ENCODE measurements around the gene DZIP1L.
"Not testable (repeated sequence)": the region's sequence is repeated elsewhere in the genome, so short reads cannot be mapped to it uniquely, and the experiment has no call there.

Gene DZIP1L

GRCh38 chr3:138112362-138112761, 3.0 kb downstream of the DZIP1L start:
- no peak for DNase-seq

- no peak for DNase-seq
Measured at GRCh38 chr3:138105598-138105997, 9.8 kb downstream of the DZIP1L start.

- DNase-seq: no peak
Measured at GRCh38 chr3:138103466-138103865, 11.9 kb downstream of the DZIP1L start.

- DNase-seq: not testable (repeated sequence)
Measured at GRCh38 chr3:138101351-138101940, 14.0 kb downstream of the DZIP1L start.

GRCh38 chr3:138099417-138099816, 16.0 kb downstream of the DZIP1L start:
- DNase-seq: no peak

GRCh38 chr3:138097192-138098172, 17.9 kb downstream of the DZIP1L start:
- DNase-seq: no peak

- DNase-seq: no peak
Measured at GRCh38 chr3:138093721-138094120, 21.7 kb downstream of the DZIP1L start.

- no peak for DNase-seq
Measured at GRCh38 chr3:138092023-138092422, 23.4 kb downstream of the DZIP1L start.

GRCh38 chr3:138089091-138089490, 26.3 kb downstream of the DZIP1L start:
- DNase-seq: no peak

GRCh38 chr3:138085745-138086144, 29.7 kb downstream of the DZIP1L start:
- DNase-seq: not testable (repeated sequence)

- no peak for DNase-seq
Measured at GRCh38 chr3:138084196-138084595, 31.2 kb downstream of the DZIP1L start.

- DNase-seq: no peak
Measured at GRCh38 chr3:138082992-138083386, 32.4 kb downstream of the DZIP1L start.

- no peak for DNase-seq
Measured at GRCh38 chr3:138082085-138082991, 33.1 kb downstream of the DZIP1L start.

- no peak for DNase-seq
Measured at GRCh38 chr3:138081371-138082084, 33.9 kb downstream of the DZIP1L start.

GRCh38 chr3:138079901-138080300, 35.5 kb downstream of the DZIP1L start:
- no peak for DNase-seq

GRCh38 chr3:138078901-138079344, 36.5 kb downstream of the DZIP1L start:
- no peak for DNase-seq

- no peak for DNase-seq
Measured at GRCh38 chr3:138078096-138078495, 37.3 kb downstream of the DZIP1L start.

GRCh38 chr3:138072796-138073195, 42.6 kb downstream of the DZIP1L start:
- no peak for DNase-seq

GRCh38 chr3:138070006-138070405, 45.4 kb downstream of the DZIP1L start:
- DNase-seq: no peak

- peak; percentile 81 for DNase-seq
Measured at GRCh38 chr3:138068579-138069174, 46.7 kb downstream of the DZIP1L start.

GRCh38 chr3:138068046-138068445, 47.4 kb downstream of the DZIP1L start:
- DNase-seq: no peak

- no peak for DNase-seq
Measured at GRCh38 chr3:138066972-138067371, 48.4 kb downstream of the DZIP1L start.

Data from right hindlimb (tissue), 1 donor.